ENCODE measurements around the gene SYDE2.

SYDE2 gene

GRCh38 chr1:85171721-85172120 lies 29.1 kb downstream of the SYDE2 start:
- no peak for TF ChIP-seq CTCF (IDR thresholded peaks at IDR 0.05; ENCODE audit: insufficient read depth, missing control alignments)
- no peak for DNase-seq (ENCODE audit: insufficient read length, low spot score)
- no peak for FAIRE-seq

DNA sequence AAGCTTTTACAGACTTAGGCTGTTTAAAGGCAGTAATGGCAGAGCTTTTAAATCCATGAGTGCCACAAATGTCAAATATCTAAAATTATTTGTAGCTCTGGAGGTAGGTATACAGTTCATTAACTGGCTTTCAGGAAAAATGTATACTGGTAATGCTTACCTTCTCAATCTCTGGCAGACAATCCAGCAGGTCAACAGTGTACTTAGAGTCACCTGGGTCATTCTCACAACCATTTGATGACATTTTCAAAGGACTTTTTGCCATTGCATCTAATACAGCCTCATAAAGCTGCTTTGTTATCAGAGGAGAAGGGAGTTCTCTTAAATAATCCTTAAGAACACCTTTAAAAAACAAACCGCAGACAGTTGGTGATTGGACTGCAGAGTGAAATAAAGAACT lies 31.9 kb downstream of the SYDE2 start:
- DNase-seq (ENCODE audit: insufficient read length, low spot score) (no peak), FAIRE-seq (no peak)
- TF ChIP-seq CTCF (IDR thresholded peaks at IDR 0.05; ENCODE audit: insufficient read depth, missing control alignments) = no peak

DNA sequence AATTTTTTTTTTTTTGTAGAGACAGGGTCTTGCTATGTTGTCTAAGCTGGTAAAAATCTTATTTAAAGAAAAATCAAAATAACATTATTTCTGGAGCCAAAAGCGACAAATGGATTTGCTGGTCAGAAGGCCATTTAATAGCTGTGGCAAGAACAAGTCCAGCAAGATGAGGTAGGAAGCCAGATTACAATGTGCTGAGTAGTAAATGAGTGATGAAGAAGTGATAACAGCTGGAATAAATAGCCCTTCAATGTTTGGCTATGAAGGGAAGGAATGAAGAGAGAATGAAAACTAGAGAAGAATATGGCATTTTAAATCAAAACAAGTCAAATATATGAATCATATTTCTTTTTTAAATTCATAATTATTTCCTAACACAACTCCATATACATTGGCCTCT lies 34.5 kb downstream of the SYDE2 start:
- TF ChIP-seq CTCF (IDR thresholded peaks at IDR 0.05; ENCODE audit: insufficient read depth, missing control alignments) = no peak
- DNase-seq (ENCODE audit: insufficient read length, low spot score) (no peak), FAIRE-seq (no peak)

- no peak for TF ChIP-seq CTCF (IDR thresholded peaks at IDR 0.05; ENCODE audit: insufficient read depth, missing control alignments)
- no peak for DNase-seq (ENCODE audit: insufficient read length, low spot score)
- peak; percentile 41 for FAIRE-seq
Observed at GRCh38 chr1:85158910-85159309, 41.9 kb downstream of the SYDE2 start.

- no peak for FAIRE-seq
- no peak for TF ChIP-seq CTCF (IDR thresholded peaks at IDR 0.05; ENCODE audit: insufficient read depth, missing control alignments)
- DNase-seq (ENCODE audit: insufficient read length, low spot score) = no peak
Observed at GRCh38 chr1:85157436-85157835, 43.4 kb downstream of the SYDE2 start.

GRCh38 chr1:85153149-85153891 lies 47.5 kb downstream of the SYDE2 start:
- DNase-seq (ENCODE audit: insufficient read length, low spot score) = no peak
- no peak for TF ChIP-seq CTCF (IDR thresholded peaks at IDR 0.05; ENCODE audit: insufficient read depth, missing control alignments)
- no peak for FAIRE-seq

DNA sequence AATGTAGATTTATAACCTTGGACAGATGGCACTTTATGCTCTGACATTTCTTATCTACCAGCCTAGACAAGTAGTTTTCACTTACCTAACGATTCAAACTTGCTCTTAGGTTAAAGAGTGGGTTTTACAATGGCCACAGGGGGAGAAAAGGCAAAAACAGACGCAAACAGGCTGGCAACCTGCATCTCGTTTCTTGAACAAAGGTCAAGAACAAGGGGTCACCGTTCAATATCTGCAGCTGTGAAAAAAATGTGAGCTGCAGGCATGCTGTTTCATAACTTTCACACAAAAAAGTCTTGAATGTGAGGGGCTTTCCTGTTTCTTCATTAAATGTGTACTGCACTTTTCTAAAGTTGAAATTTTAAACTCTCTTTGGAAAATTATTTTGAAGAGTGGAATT lies 49.4 kb downstream of the SYDE2 start:
- no peak for DNase-seq (ENCODE audit: insufficient read length, low spot score)
- no peak for TF ChIP-seq CTCF (IDR thresholded peaks at IDR 0.05; ENCODE audit: insufficient read depth, missing control alignments)
- FAIRE-seq = no peak

Measured in D721Med (cell line).